CD4-positive, alpha-beta T cell treated with Interleukin-15 for 1 hour (primary cell): Measurements from ENCODE around the gene SLC13A5.
"Not testable (repeated sequence)": the region's sequence is repeated elsewhere in the genome, so short reads cannot be mapped to it uniquely, and the experiment has no call there.

ENCODE experiments used
- DNase-seq: peaks from one replicate; pipeline ENCODE4 v3.0.0-alpha.2; 2020

Gene SLC13A5

DNA sequence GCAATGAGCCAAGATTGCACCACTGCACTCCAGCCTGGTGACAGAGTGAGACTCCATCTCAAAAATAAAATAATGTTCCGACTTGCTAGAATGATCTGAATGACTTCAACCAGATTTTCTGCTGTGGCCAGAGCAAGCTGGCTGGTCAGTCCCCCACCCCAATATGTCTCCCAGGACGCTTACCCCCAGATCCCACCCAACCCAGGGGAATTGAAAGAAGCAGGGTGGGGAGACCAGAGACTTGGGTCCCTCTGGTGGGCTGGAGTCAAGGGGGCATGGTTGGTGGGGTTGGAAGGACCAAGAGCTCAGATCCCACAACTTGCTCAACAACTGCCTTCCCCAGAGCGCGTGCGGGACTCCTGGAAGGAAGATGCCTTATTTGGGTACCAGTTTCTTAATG lies 54.8 kb downstream of the SLC13A5 start:
- DNase-seq, result not testable (repeated sequence)

DNA sequence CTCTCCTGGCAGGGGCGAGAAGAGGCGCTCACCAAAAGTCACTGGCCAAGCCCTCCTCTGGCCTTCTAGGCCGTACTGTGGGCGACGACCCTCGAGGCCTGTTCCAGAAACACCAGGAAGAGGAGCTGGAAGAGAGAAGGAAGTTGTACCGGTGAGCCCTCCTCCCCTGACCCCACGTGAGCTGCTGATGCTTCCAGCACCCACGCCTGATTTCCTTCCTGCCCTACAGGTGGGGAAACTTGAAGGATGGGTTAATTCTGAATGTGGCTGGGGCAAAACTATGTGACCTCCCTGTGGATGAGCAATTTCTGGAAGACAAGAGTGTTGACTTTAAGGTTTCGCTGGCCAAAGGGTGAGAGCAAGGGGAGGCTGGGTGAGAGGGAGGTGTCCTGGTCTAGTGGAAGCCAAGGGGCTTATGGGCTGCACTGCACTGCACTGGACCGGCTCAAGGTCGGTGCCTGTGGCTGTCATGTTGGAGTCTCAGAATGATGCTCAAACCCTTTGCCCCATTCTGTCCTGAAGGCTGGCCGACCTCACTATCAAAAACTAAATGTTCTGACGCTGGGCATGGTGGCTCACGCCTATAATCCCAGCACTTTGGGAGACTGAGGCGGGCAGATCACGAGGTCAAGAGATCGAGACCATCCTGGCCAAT lies 55.4 kb downstream of the SLC13A5 start:
- no peak for DNase-seq

DNA sequence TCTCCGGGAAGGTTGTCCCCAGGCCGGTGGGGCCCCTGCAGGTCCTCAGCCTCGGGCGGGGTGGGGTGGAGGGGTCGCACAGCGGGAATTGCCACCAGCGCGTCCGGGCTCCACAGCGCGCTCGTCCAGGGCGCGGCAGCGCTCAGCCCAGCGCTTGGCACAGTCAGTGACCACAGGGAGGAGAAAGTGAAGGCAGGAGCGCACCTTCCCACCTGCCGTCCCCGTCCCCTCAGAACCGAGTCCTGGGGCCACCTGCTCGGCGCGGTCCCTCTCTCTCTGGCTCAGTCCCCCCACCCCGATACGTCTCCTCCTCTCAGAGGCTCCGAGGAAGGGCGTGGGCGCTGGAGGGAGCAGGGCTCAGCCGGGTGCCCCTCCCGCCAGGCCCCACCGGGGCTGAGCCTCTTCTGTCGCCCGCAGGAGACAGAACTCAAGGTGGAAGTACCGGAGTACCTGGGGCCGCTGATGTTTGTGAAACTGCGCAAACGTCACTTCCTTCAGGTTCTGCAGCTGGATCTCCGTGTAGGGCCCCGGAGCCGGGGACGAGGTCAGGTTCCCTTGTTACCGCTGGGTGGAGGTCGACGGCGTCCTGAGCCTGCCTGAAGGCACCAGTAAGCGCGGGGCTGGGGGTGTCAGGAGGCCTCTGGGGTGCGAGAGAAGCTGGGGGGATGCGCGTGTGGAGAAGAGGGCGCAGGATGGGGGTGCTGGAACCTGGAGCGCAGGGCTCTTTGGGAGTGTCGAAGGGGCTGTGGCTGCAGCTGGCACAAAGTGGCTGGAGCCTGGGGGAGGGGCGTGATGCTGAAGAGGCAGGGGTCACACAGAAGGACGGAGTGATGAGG lies 56.2 kb downstream of the SLC13A5 start:
- peak; percentile 79 for DNase-seq

GRCh38 chr17:6655732-6656361 lies 57.3 kb downstream of the SLC13A5 start:
- DNase-seq, result not testable (repeated sequence)

GRCh38 chr17:6654841-6655731 lies 58.1 kb downstream of the SLC13A5 start:
- no peak for DNase-seq

GRCh38 chr17:6651919-6652452 lies 61.2 kb downstream of the SLC13A5 start:
- no peak for DNase-seq

DNA sequence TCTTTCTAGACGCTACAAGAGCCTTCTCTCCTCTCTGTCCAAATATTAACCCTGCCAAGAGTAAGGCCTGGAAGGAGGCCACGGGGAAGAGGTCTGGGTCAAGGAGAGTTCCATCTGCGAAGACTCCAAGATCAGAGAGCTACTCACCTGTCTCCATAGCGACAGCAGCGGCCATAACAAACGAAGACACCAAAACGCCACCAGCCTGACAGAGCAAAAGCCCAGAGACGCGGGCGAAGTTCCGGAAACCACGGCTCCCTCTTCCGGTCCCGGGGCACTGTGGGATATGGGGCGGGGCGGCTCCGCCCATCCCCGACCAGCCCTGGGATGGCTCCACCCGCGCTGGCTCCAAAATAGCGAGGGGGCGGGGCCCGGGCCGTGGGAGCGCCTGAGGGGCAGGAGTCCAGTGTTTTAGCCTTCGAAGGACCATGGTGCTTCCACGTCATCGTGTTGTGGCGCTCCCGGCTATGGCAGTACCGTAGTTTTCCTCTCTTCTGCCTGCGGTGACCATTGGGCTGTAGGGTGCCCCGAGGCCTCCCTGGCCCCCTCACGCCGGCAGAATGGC lies 61.7 kb downstream of the SLC13A5 start, which contains the start of the genes C17orf100 and MED31:
TSS of gene C17orf100 (plus strand) at position 409 of the 565 bp plus-strand sequence. CDS start at position 561, 152 bp downstream.
TSS of gene MED31 (minus strand) at position 252 of the 565 bp plus-strand sequence. CDS start at position 175, 77 bp downstream.
- peak; percentile 97 for DNase-seq

- DNase-seq, result no peak
Measured at GRCh38 chr17:6648181-6648580, 65.0 kb downstream of the SLC13A5 start.

DNA sequence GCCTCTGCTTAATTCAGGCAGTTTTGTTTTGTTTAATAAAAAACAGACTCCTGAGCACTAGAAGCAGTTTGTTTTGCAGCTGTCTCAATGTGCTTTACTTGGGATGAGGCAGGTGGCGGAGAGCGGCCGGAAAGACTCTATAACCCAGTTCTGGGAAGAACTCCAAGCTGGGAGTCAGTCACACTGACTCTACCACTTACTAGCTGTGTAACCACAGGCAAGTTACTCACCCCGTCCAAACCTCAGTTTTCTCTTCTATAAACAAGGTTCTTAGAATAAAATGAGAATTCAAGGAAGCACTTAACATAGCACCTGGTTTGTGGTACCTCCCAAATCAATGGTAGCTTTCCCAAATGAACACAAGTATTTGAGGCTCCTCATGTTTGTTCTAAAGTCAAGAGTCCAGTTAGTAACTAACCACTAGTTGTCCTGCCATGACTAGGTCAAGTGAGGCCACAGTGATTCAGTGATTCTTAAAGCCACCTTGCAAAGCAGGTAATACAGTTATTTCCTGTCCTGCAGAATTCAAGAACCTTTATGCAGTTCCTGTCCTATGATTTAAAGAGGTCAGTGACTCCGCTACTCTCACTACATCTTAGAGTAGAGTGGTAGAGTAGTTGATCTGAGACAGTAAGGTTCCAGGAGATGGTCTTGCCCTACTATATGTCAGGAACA lies 69.6 kb downstream of the SLC13A5 start:
- DNase-seq, result no peak

DNA sequence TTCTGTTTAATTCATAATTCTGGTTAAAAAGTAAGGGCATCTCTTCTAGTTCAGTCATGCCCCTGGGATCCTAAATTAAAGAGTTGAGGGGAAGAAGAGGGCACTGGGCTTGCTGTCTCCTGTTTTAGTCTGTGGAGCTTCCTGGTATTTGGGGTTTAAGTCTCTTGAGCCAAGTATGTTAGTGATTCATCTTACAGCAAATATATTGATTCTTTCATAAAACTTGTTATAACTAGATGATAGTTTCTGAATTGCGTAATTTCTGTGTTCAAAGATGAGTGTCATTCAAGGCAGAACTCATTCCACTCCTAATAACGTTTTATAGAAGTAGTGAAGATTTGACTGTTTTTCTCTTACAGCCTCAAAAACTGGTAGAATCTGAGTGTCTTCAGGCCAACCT lies 70.6 kb downstream of the SLC13A5 start:
- DNase-seq, result no peak

DNA sequence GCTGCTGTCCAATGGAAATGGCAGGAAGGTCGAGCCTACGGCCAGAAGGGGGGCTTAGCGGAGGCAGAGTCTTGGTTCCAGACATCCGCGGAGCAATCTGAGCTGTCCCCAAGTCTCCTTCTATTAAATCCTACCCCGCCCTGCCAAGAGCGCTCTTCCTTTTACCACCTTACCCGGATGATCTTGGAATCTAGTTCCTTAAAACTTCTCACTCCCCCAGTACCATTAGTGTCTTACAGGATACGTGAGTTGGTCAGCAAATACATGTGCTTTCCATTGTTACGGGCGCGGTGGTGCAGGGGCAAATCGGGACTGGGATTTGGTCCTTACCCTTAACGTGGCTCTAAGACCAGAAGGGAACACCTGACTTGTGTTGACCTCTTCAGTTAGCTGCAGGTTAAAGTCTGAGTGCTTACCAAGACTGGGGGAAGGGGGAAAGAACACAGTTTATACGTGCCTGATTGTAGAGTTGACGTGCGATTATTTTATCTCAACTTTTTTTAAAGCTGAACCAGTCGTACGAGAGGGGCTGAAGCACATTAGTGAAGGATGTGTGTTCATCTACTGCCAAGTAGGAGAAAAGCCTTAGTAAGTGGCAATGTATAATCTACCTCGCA lies 71.8 kb downstream of the SLC13A5 start:
- DNase-seq, result no peak

DNA sequence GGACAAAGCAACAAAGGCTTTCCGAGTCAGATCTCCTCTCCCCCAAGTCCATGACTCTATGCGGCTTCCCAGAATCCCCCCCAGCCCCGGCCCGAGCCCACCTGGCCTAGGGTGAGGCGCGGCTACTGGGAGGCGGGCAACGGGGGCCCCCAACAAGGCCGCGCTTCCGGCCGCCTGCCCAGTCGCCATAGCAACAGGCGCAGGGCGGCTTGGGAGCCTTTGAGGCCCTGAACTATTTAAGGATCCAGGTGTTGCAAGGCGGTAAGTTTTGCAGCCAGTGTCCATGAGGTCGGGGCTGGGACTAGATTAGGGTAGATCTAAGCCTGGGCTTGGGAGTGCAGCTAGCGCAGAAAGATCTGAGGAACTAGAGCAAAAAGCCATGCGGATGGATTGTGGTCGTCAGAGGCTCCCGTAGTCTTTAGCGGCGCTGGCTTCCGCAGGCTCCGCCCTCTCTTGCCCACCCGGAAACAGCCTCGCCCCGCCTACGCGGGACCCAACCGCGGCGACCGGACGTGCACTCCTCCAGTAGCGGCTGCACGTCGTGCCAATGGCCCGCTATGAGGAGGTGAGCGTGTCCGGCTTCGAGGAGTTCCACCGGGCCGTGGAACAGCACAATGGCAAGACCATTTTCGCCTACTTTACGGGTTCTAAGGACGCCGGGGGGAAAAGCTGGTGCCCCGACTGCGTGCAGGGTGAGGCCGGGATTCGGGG lies 72.5 kb downstream of the SLC13A5 start, which contains the start of the genes KIAA0753 and TXNDC17:
TSS of gene KIAA0753 (minus strand) at position 176 of the 711 bp plus-strand sequence. CDS start 5,608 bp downstream, outside the sequence.
TSS of gene TXNDC17 (plus strand) at position 525 of the 711 bp plus-strand sequence. CDS start at position 548, 23 bp downstream.
- DNase-seq, result peak; percentile 90

DNA sequence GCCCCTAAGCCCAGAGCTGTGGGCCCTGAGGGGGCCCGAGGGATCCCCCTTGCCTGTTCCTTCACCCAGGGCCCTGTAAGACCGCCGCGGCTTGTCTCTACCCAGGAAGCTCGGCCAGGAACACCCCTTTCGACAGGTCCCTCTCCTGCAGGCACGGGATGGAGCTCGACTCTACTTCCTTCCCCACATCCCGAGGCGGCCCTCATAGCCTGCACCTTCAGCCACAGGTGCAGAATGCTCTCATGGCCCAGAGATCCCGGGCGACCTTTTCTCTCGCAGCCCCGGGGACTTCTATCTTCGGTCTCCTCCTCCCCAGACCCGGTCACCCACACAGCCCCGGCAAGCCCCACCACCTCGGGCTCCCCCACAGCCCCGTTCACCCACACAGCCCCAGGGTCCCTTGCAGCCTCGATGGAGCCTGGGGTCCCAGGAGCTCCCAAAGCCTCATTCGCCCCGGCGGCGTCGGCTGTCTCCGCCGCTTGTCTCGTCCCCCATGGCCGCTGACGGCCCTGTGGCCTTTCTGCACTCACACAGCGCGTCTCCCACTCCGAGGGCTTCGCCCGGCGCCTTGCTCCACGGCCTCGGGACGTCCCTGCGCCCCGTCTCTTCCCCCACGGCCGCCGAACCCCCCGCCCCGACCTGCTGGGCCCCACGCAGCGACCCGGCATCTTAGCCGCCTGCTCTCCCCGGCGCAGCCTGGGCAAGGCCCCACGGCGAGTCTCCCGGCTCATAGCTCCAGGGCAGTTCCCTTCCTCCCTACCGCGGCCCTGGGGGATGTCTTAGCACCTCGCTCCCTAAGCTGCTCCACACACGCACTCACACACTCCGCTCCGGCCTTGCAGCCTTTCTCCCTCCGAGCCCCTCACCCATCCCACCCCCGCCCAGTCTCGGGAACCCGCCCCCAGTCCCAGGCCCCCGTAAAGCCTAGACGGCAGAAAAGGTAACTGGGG lies 73.3 kb downstream of the SLC13A5 start:
- no peak for DNase-seq

GRCh38 chr17:6639014-6639585 lies 74.1 kb downstream of the SLC13A5 start:
- DNase-seq, result no peak

- DNase-seq, result no peak
Measured at GRCh38 chr17:6638046-6638908, 74.9 kb downstream of the SLC13A5 start.

DNA sequence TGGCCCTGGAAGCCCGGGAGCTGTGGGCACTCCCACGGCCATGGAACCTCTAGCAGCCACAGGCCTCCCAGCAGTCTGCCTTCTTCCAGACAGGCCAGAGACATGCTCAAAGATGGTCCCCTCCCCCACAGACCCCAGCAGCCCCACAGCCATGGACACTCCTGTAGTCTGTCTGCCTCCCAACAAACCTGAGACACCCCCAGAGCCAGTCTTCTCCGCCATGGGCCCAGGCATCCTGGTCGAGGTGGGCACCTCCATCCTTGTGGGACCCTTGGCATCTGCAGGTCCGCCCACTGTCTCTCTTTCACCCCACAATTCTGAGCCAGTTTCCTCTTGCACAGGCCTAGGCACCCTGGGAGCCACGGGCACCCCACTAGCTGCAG lies 75.7 kb downstream of the SLC13A5 start:
- no peak for DNase-seq
